Loucy (cell line): Measurements from ENCODE around the gene STOML2.

Experiments
- H2AFZ ChIP-seq: fragments of 200-600 bp; sonication (generic); 2 replicates; pipeline ENCODE4 v1.6.0; 2016; ENCODE audit warnings: antibody characterized with exemption, mild to moderate bottlenecking, low read length, moderate library complexity
- H3F3A ChIP-seq: fragments of 200-600 bp; 2 replicates; pipeline ENCODE4 v1.6.0; 2016; ENCODE audit warnings: antibody characterized with exemption, low read depth, mild to moderate bottlenecking
- H3K27me3 ChIP-seq: fragments of 200-600 bp; sonication (generic); 2 replicates; pipeline ENCODE4 v1.6.1; 2014; ENCODE audit warnings: low read length, mild to moderate bottlenecking; ENCODE audit not compliant: insufficient read depth, poor library complexity, severe bottlenecking
- H3K36me3 ChIP-seq: fragments of 200-600 bp; sonication (generic); 2 replicates; pipeline ENCODE4 v1.6.1; 2016; ENCODE audit warnings: low read length; ENCODE audit not compliant: insufficient read depth
- H3K4me1 ChIP-seq: fragments of 200-600 bp; sonication (generic); 2 replicates; pipeline ENCODE4 v1.5.1; 2014; ENCODE audit warnings: low read length, mild to moderate bottlenecking; ENCODE audit not compliant: insufficient read depth, poor library complexity, severe bottlenecking
- H3K4me2 ChIP-seq: fragments of 200-600 bp; sonication (generic); 2 replicates; pipeline ENCODE4 v1.6.0; 2014; ENCODE audit warnings: antibody characterized with exemption, low read length, low read depth, mild to moderate bottlenecking; ENCODE audit not compliant: poor library complexity, severe bottlenecking
- H3K4me3 ChIP-seq: fragments of 200-600 bp; sonication (generic); 2 replicates; pipeline ENCODE4 v1.5.1; 2014; ENCODE audit warnings: low read length, mild to moderate bottlenecking, mixed read lengths; ENCODE audit not compliant: poor library complexity, severe bottlenecking
- H3K79me2 ChIP-seq: fragments of 200-600 bp; sonication (generic); 2 replicates; pipeline ENCODE4 v1.6.1; 2014; ENCODE audit warnings: low read length; ENCODE audit not compliant: insufficient read depth
- H3K9ac ChIP-seq: fragments of 200-600 bp; sonication (generic); 2 replicates; pipeline ENCODE4 v1.6.0; 2014; ENCODE audit warnings: mild to moderate bottlenecking, low read depth, low read length, moderate library complexity; ENCODE audit not compliant: poor library complexity, severe bottlenecking
- H3K9me2 ChIP-seq: fragments of 200-600 bp; sonication (generic); replicated peaks from 2 replicates; pipeline ENCODE4 v1.6.1; 2016; ENCODE audit warnings: low read depth, low read length, mixed read lengths
- H3K9me3 ChIP-seq: fragments of 200-600 bp; sonication (generic); 2 replicates; pipeline ENCODE4 v1.6.1; 2014; ENCODE audit warnings: mild to moderate bottlenecking, antibody characterized with exemption, low read length, low read depth; ENCODE audit not compliant: insufficient read depth
- H4K20me1 ChIP-seq: fragments of 200-600 bp; sonication (generic); 2 replicates; pipeline ENCODE4 v1.6.0; 2014; ENCODE audit warnings: antibody characterized with exemption, low read length, mild to moderate bottlenecking; ENCODE audit not compliant: insufficient read depth, poor library complexity, severe bottlenecking
- CTCF ChIP-seq: fragments of 200-600 bp; sonication (generic); conservative IDR thresholded peaks from 2 replicates; pipeline ENCODE4 v1.5.1; 2014; ENCODE audit warnings: mild to moderate bottlenecking, antibody characterized with exemption, low read length
- EZH2phosphoT487 ChIP-seq: fragments of 200-600 bp; IDR thresholded peaks from 2 replicates; pipeline ENCODE4 v1.6.1; 2018; ENCODE audit warnings: antibody characterized with exemption, mild to moderate bottlenecking, moderate library complexity, borderline replicate concordance

STOML2 gene

GRCh38 chr9:35091536-35091935, 11.4 kb downstream of the STOML2 start:
- Histone ChIP-seq H3F3A (no peaks in the 10 kb centered on the region), H3K4me1 (peaks cover 11% of the 10 kb centered on the region), H3K9me3 (no peaks in the 10 kb centered on the region), H3K36me3 (no peaks in the 10 kb centered on the region), H3K9me2 (no peaks in the 10 kb centered on the region), H4K20me1 (no peaks in the 10 kb centered on the region), H3K9ac (no peak overlapping the region), H3K4me3 (no peak overlapping the region), H2AFZ (no peak overlapping the region), H3K4me2 (no peak overlapping the region), H3K79me2 (peaks cover 4% of the 10 kb centered on the region; the same call in 1 of the 2 replicates), H3K27me3 (no peaks in the 10 kb centered on the region)
- TF ChIP-seq CTCF (no peak), EZH2phosphoT487 (no peak)

- Histone ChIP-seq H3K4me2 (no peak overlapping the region), H3F3A (no peaks in the 10 kb centered on the region), H3K27me3 (no peaks in the 10 kb centered on the region), H3K4me1 (no peaks in the 10 kb centered on the region), H3K9ac (no peak overlapping the region), H3K9me2 (no peaks in the 10 kb centered on the region), H3K9me3 (no peaks in the 10 kb centered on the region), H2AFZ (no peak overlapping the region), H3K79me2 (no peaks in the 10 kb centered on the region), H3K36me3 (no peaks in the 10 kb centered on the region), H4K20me1 (no peaks in the 10 kb centered on the region), H3K4me3 (no peak overlapping the region)
- TF ChIP-seq CTCF = no peak
- TF ChIP-seq EZH2phosphoT487 = no peak
Observed at GRCh38 chr9:35089434-35089833, 13.5 kb downstream of the STOML2 start.

GRCh38 chr9:35085078-35085477, 17.9 kb downstream of the STOML2 start:
- no peak overlapping the region for H2AFZ ChIP-seq
- TF ChIP-seq CTCF (no peak), EZH2phosphoT487 (no peak)
- H3K36me3 ChIP-seq = no peaks in the 10 kb centered on the region
- no peak overlapping the region for H3K9ac ChIP-seq
- no peaks in the 10 kb centered on the region for H3K9me3 ChIP-seq
- H3K4me3 ChIP-seq = no peak overlapping the region
- no peak overlapping the region for H3K4me2 ChIP-seq
- H3K79me2 ChIP-seq = no peaks in the 10 kb centered on the region
- no peaks in the 10 kb centered on the region for H3K9me2 ChIP-seq
- no peaks in the 10 kb centered on the region for H4K20me1 ChIP-seq
- H3K27me3 ChIP-seq = no peaks in the 10 kb centered on the region
- H3F3A ChIP-seq = no peaks in the 10 kb centered on the region
- peaks cover 3% of the 10 kb centered on the region for H3K4me1 ChIP-seq
